OCI-LY7 (cell line): Measurements from ENCODE around the gene IL13RA1. TPM values are rescaled to one million over a fixed set of nuclear protein-coding genes. Genes with fewer than 3 reads are reported as not detected.

Experiments used
- BruUV-seq: library from RNA; stranded (reverse); fragments of 400-500 nt; replicated peaks from 2 replicates; lab custom pipeline; 2021; lab: Mats Ljungman, UMichigan
- CTCF ChIA-PET: fragments of 300-600 bp; sonication (Branson Sonifier 250); formaldehyde crosslinking; loops from one replicate; lab custom pipeline; 2022; ENCODE audit warnings: antibody characterized with exemption; ENCODE audit not compliant: unreplicated experiment; lab: Charles Lee
- POLR2A ChIA-PET: fragments of 300-600 bp; sonication (Branson Sonifier 250); formaldehyde crosslinking; loops from one replicate; lab custom pipeline; 2022; ENCODE audit warnings: antibody characterized with exemption; lab: Charles Lee
- DNase-seq: peaks from one replicate; pipeline ENCODE4 v3.0.0-alpha.2; 2015; ENCODE audit warnings: low spot score
- H2AFZ ChIP-seq: fragments of 200-600 bp; sonication (generic), shearing (Covaris generic); 2 replicates; pipeline ENCODE4 v1.6.1; 2014; ENCODE audit warnings: mild to moderate bottlenecking, antibody characterized with exemption, low read length, moderate library complexity
- H3K27ac ChIP-seq: fragments of 200-600 bp; sonication (generic); 2 replicates; pipeline ENCODE4 v1.5.1; 2014; ENCODE audit warnings: mixed run types, low read depth, mild to moderate bottlenecking, moderate library complexity, low read length, inconsistent platforms; ENCODE audit not compliant: poor library complexity, severe bottlenecking
- H3K36me3 ChIP-seq: fragments of 200-600 bp; sonication (generic); 2 replicates; pipeline ENCODE4 v1.6.1; 2014; ENCODE audit warnings: mild to moderate bottlenecking, antibody characterized with exemption, low read length, moderate library complexity, mixed read lengths; ENCODE audit not compliant: insufficient read depth
- H3K4me1 ChIP-seq: fragments of 200-600 bp; sonication (generic); 2 replicates; pipeline ENCODE4 v1.5.1; 2014; ENCODE audit warnings: mild to moderate bottlenecking, low read length; ENCODE audit not compliant: insufficient read depth, poor library complexity, severe bottlenecking
- H3K4me2 ChIP-seq: fragments of 200-600 bp; sonication (generic); 2 replicates; pipeline ENCODE4 v1.6.1; 2014; ENCODE audit warnings: mild to moderate bottlenecking, low read length
- H3K4me3 ChIP-seq: fragments of 200-600 bp; sonication (generic); 2 replicates; pipeline ENCODE4 v1.5.1; 2014; ENCODE audit warnings: mild to moderate bottlenecking, low read depth, low read length; ENCODE audit not compliant: poor library complexity, severe bottlenecking
- H3K79me2 ChIP-seq: fragments of 200-600 bp; sonication (generic); 2 replicates; pipeline ENCODE4 v1.6.1; 2016; ENCODE audit warnings: low read depth, mild to moderate bottlenecking, low read length, moderate library complexity, mixed read lengths; ENCODE audit not compliant: insufficient read depth
- H3K9me2 ChIP-seq: fragments of 200-600 bp; sonication (generic); 2 replicates; pipeline ENCODE4 v1.6.1; 2016; ENCODE audit warnings: mild to moderate bottlenecking, low read length, mixed read lengths; ENCODE audit not compliant: insufficient read depth
- H3K9me3 ChIP-seq: fragments of 200-600 bp; sonication (generic); 2 replicates; pipeline ENCODE4 v1.6.1; 2014; ENCODE audit warnings: mild to moderate bottlenecking, mixed run types, low read length, mixed read lengths
- H4K20me1 ChIP-seq: fragments of 200-600 bp; sonication (generic); 2 replicates; pipeline ENCODE4 v1.6.1; 2014; ENCODE audit warnings: mild to moderate bottlenecking, antibody characterized with exemption, low read length, moderate library complexity, mixed read lengths; ENCODE audit not compliant: insufficient read depth
- CTCF ChIP-seq: fragments of 200-600 bp; sonication (generic); conservative IDR thresholded peaks from 2 replicates; pipeline ENCODE4 v1.5.1; 2014; ENCODE audit warnings: mild to moderate bottlenecking, antibody characterized with exemption, low read length, moderate library complexity, mixed read lengths
- EZH2phosphoT487 ChIP-seq: fragments of 200-600 bp; sonication (generic); IDR thresholded peaks from 2 replicates; pipeline ENCODE4 v1.6.1; 2018; ENCODE audit warnings: low read depth, borderline replicate concordance, mild to moderate bottlenecking, mixed run types, antibody characterized with exemption, low read length, moderate library complexity, mixed read lengths
- intact Hi-C: fragments of 100-400 bp; cut with micrococcal nuclease; formaldehyde crosslinking; loops from one replicate; pipeline ENCODE4 v1.10.0; 2022; ENCODE audit not compliant: unreplicated experiment
- total RNA-seq, 2 experiments: library from RNA; depleted of rRNA in 1 of 2; stranded (reverse); fragments of >200 nt in 1 of 2; shearing (Covaris generic) in 1 of 2; gene quantifications; 2 replicates each; pipeline ENCODE4 v1.2.3, GENCODE V29; 2014 to 2022

IL13RA1 gene
- total RNA-seq, 2 experiments from 2014 or later = not detected

- intact Hi-C loops = no loop called here
- H4K20me1 ChIP-seq = no peaks in the 10 kb centered on the region
- no peak overlapping the region for H3K4me3 ChIP-seq
- no peaks in the 10 kb centered on the region for H3K4me1 ChIP-seq
- TF ChIP-seq EZH2phosphoT487 = no peak
- no peak for TF ChIP-seq CTCF
- H3K9me2 ChIP-seq = no peaks in the 10 kb centered on the region
- no peaks in the 10 kb centered on the region for H3K9me3 ChIP-seq
- no TSS peak for BruUV-seq
- H3K4me2 ChIP-seq = no peak overlapping the region
- CTCF ChIA-PET = no interaction called here
- POLR2A ChIA-PET = no interaction called here
- H3K79me2 ChIP-seq = no peaks in the 10 kb centered on the region
- no peaks in the 10 kb centered on the region for H3K36me3 ChIP-seq
- H2AFZ ChIP-seq = no peak overlapping the region
- no peak for DNase-seq
- H3K27ac ChIP-seq = no peak overlapping the region
Observed at GRCh38 chrX:118824173-118824730, 96.8 kb downstream of the IL13RA1 start.

- no peak for TF ChIP-seq EZH2phosphoT487
- no peak for TF ChIP-seq CTCF
- ChIA-PET CTCF (no interaction called here), POLR2A (no interaction called here)
- no peak overlapping the region for H3K4me3 ChIP-seq
- H3K4me2 ChIP-seq = no peak overlapping the region
- DNase-seq = no peak
- no peak overlapping the region for H3K27ac ChIP-seq
- no peaks in the 10 kb centered on the region for H4K20me1 ChIP-seq
- H2AFZ ChIP-seq = no peak overlapping the region
- H3K9me3 ChIP-seq = no peaks in the 10 kb centered on the region
- intact Hi-C loops = no loop called here
- H3K36me3 ChIP-seq = no peaks in the 10 kb centered on the region
- no TSS peak for BruUV-seq
- H3K9me2 ChIP-seq = no peaks in the 10 kb centered on the region
- H3K4me1 ChIP-seq = no peaks in the 10 kb centered on the region
- H3K79me2 ChIP-seq = no peaks in the 10 kb centered on the region
Observed at GRCh38 chrX:118825227-118825626, 97.8 kb downstream of the IL13RA1 start.

- Histone ChIP-seq H3K9me2 (no peaks in the 10 kb centered on the region), H3K4me3 (no peak overlapping the region), H3K4me2 (no peak overlapping the region; the same call in 1 of the 2 replicates), H2AFZ (no peak overlapping the region), H3K36me3 (no peaks in the 10 kb centered on the region), H3K4me1 (no peaks in the 10 kb centered on the region), H3K27ac (no peak overlapping the region), H4K20me1 (no peaks in the 10 kb centered on the region), H3K79me2 (no peaks in the 10 kb centered on the region), H3K9me3 (no peaks in the 10 kb centered on the region)
- no peak for TF ChIP-seq EZH2phosphoT487
- TF ChIP-seq CTCF = peak; percentile 46
- DNase-seq = no peak
- BruUV-seq = no TSS peak
- intact Hi-C loops = no loop called here
- POLR2A ChIA-PET = no interaction called here
- CTCF ChIA-PET = no interaction called here
Observed at GRCh38 chrX:118839334-118839958, 112.0 kb downstream of the IL13RA1 start.
